Measurements from ENCODE around the gene MPND. TPM values are rescaled to one million over a fixed set of nuclear protein-coding genes. Genes with fewer than 3 reads are reported as not detected.
A peak's percentile ranks its signal among the peaks of the same experiment; 100 is the strongest.

The MPND gene
- total RNA-seq, 1 donor from 2014 or later: 19.3 TPM

DNA sequence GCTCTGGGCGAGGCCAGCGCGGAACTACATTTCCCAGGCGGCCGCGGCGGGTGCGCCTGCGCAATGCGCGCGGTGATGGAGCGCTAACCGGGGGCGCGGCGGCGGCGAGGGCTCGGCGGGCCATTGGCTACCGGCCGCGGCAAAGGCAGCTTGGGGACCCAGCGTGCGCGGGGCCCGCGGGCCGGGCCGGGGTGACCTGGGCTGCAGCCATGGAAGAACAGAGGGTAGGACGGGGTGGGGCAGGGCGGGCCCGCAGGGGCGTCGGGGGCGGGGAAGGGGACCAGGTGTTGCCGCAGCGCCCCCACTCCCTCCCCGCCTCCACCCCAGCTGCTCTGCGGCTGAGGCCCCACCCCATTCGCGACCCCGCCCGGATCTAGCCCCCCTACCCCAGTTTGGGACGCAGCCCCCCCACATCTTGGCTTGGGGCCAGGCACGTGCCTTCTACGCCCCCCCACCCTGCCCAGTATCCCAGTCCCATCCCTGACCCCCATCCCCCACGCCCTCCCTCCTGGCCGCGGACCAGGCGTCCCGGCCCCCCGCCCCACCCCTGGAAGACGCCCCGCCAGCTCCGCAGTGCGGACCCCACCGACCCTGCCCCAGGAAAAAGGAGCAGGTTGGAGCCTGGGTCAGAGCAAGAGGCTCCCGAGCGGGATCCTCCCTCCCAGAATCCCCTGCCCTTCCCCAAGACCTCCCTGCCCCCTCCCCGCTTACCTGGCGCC lies 38.7 kb upstream of the MPND start, which contains the start of gene FSD1:
Gene FSD1, plus strand, starts transcription at position 61 of the 719 bp plus-strand sequence. Its CDS starts 149 bp downstream, at position 210.
- peak within 1 kb of the TSS; percentile 70 for H3K27ac Mint-ChIP-seq
- peak within 1 kb of the TSS; percentile 81 for H3K4me3 Mint-ChIP-seq
- H3K9me3 Mint-ChIP-seq: no peaks in the 10 kb centered on the region
- DNase-seq (ENCODE audit: low spot score): peak; percentile 76
- H3K27me3 Mint-ChIP-seq (ENCODE audit: insufficient read depth): no peaks in the 10 kb centered on the region
- intact Hi-C loops (cut with micrococcal nuclease): loop anchor here (1.0 to 5.0 kb wide), 4 partner anchors 24 to 58 kb away; partner anchors contain the start of gene YJU2
- peaks cover 2% of the 10 kb centered on the region for H3K36me3 Mint-ChIP-seq (ENCODE audit: low read depth)
- H3K4me1 Mint-ChIP-seq (ENCODE audit: low read depth): peaks cover 31% of the 10 kb centered on the region

GRCh38 chr19:4305257-4305612 lies 38.1 kb upstream of the MPND start:
- intact Hi-C loops (cut with micrococcal nuclease): loop anchor here (2.0 kb wide), 1 partner anchor 58 kb away; the partner anchor contains the start of gene YJU2
- Mint-ChIP-seq H3K27ac (no peak overlapping the region), H3K4me3 (peak overlapping the region; percentile 81), H3K4me1 (ENCODE audit: low read depth) (peaks cover 31% of the 10 kb centered on the region), H3K9me3 (no peaks in the 10 kb centered on the region), H3K36me3 (ENCODE audit: low read depth) (peaks cover 2% of the 10 kb centered on the region), H3K27me3 (ENCODE audit: insufficient read depth) (no peaks in the 10 kb centered on the region)
- DNase-seq (ENCODE audit: low spot score): no peak

- Mint-ChIP-seq H3K36me3 (ENCODE audit: low read depth) (peaks cover 2% of the 10 kb centered on the region), H3K27me3 (ENCODE audit: insufficient read depth) (no peaks in the 10 kb centered on the region), H3K9me3 (no peaks in the 10 kb centered on the region), H3K4me3 (peak overlapping the region; percentile 81), H3K27ac (no peak overlapping the region), H3K4me1 (ENCODE audit: low read depth) (peaks cover 28% of the 10 kb centered on the region)
- intact Hi-C loops (cut with micrococcal nuclease): loop anchor here (2.0 kb wide), 1 partner anchor 59 kb away; the partner anchor contains the start of gene YJU2
- DNase-seq (ENCODE audit: low spot score): no peak
Measured at GRCh38 chr19:4305659-4306058, 37.7 kb upstream of the MPND start.

GRCh38 chr19:4310247-4311121 lies 32.9 kb upstream of the MPND start:
- Mint-ChIP-seq H3K4me1 (ENCODE audit: low read depth) (no peaks in the 10 kb centered on the region), H3K27ac (no peak overlapping the region), H3K27me3 (ENCODE audit: insufficient read depth) (no peaks in the 10 kb centered on the region), H3K9me3 (no peaks in the 10 kb centered on the region), H3K4me3 (no peak overlapping the region), H3K36me3 (ENCODE audit: low read depth) (peaks cover 2% of the 10 kb centered on the region)
- no peak for DNase-seq (ENCODE audit: low spot score)
- intact Hi-C loops (cut with micrococcal nuclease): no loop called here

DNA sequence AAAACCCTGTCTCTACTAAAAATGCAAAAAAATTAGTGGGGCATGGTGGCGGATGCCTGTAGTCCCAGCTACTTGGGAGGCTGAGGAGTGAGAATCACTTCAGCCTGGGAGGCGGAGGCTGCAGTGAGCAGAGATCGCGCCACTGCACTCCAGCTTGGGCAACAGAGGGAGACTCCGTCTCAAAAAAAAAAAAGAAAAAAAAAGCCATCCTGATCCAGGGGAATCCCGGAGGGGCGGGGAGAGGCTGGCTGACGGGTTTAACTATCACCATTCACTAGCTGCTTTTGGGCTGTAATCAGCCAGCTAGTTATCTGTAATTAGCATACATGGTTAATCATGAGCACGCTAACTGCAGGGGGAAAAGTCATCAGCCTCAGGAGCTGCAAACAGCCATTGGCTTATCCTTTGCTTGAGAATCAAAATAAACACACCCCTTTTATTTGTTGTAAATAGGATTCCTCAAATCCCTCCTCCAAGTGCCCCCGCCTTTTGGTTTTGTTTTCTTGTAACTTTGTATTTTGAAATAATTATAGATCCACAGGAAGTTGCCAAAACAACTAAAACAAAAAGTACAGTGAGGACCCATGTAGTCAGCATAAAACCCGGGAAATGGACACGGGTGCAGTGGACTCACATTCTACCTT lies 29.4 kb upstream of the MPND start:
- H3K9me3 Mint-ChIP-seq: peaks cover 11% of the 10 kb centered on the region
- H3K27me3 Mint-ChIP-seq (ENCODE audit: insufficient read depth): no peaks in the 10 kb centered on the region
- DNase-seq (ENCODE audit: low spot score): no peak
- intact Hi-C loops (cut with micrococcal nuclease): no loop called here
- no peak overlapping the region for H3K4me3 Mint-ChIP-seq
- peaks cover 7% of the 10 kb centered on the region for H3K36me3 Mint-ChIP-seq (ENCODE audit: low read depth)
- no peaks in the 10 kb centered on the region for H3K4me1 Mint-ChIP-seq (ENCODE audit: low read depth)
- H3K27ac Mint-ChIP-seq: no peak overlapping the region

DNA sequence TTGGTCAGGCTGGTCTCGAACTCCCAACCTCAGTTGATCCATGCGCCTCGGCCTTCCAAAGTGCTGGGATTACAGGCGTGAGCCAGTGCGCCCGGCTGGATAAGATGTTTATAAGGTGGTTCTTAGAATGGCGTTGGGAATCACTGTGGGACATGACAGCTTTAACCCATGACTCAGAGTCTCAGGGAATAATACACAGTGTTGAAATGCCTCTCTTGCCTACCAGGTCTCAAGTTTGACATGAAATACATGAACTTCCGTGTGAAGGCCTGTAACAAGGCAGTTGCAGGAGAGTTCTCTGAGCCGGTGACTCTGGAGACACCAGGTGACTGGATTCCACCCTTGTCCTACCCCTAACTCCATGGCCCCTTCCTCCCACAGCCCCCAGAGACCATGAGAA lies 26.4 kb upstream of the MPND start:
- intact Hi-C loops (cut with micrococcal nuclease): no loop called here
- H3K27me3 Mint-ChIP-seq (ENCODE audit: insufficient read depth): no peaks in the 10 kb centered on the region
- peaks cover 38% of the 10 kb centered on the region for H3K9me3 Mint-ChIP-seq
- no peak for DNase-seq (ENCODE audit: low spot score)
- peaks cover 16% of the 10 kb centered on the region for H3K36me3 Mint-ChIP-seq (ENCODE audit: low read depth)
- no peak overlapping the region for H3K27ac Mint-ChIP-seq
- H3K4me1 Mint-ChIP-seq (ENCODE audit: low read depth): no peaks in the 10 kb centered on the region
- H3K4me3 Mint-ChIP-seq: no peak overlapping the region

DNA sequence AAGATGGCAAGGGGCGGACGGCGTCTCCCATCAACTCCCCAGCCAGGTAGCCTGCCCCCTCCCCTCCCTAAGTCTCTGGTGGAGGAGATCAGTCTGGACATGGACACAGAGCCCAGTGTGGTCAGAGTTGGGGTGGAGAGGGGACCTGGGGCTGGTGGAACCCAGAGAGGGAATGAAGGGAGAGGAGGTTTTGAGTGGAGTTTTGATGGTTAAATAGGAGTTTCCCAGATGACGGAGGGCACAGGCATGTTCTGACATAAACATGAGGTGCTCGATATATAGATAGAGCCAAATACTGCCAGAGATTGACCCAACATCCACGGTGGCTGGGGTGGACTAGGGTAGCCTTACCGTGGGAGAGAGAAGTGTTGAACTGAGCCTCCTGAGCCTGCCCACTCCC lies 24.9 kb upstream of the MPND start:
- no peak overlapping the region for H3K4me3 Mint-ChIP-seq
- no peak for DNase-seq (ENCODE audit: low spot score)
- no peak overlapping the region for H3K27ac Mint-ChIP-seq
- H3K9me3 Mint-ChIP-seq: peaks cover 38% of the 10 kb centered on the region
- intact Hi-C loops (cut with micrococcal nuclease): no loop called here
- no peaks in the 10 kb centered on the region for H3K4me1 Mint-ChIP-seq (ENCODE audit: low read depth)
- H3K27me3 Mint-ChIP-seq (ENCODE audit: insufficient read depth): no peaks in the 10 kb centered on the region
- peaks cover 16% of the 10 kb centered on the region for H3K36me3 Mint-ChIP-seq (ENCODE audit: low read depth)

- H3K27ac Mint-ChIP-seq: no peak overlapping the region
- intact Hi-C loops (cut with micrococcal nuclease): no loop called here
- no peaks in the 10 kb centered on the region for H3K27me3 Mint-ChIP-seq (ENCODE audit: insufficient read depth)
- H3K4me1 Mint-ChIP-seq (ENCODE audit: low read depth): no peaks in the 10 kb centered on the region
- peaks cover 38% of the 10 kb centered on the region for H3K9me3 Mint-ChIP-seq
- no peak for DNase-seq (ENCODE audit: low spot score)
- H3K4me3 Mint-ChIP-seq: no peak overlapping the region
- H3K36me3 Mint-ChIP-seq (ENCODE audit: low read depth): peaks cover 18% of the 10 kb centered on the region
Measured at GRCh38 chr19:4319067-4319718, 24.2 kb upstream of the MPND start.

DNA sequence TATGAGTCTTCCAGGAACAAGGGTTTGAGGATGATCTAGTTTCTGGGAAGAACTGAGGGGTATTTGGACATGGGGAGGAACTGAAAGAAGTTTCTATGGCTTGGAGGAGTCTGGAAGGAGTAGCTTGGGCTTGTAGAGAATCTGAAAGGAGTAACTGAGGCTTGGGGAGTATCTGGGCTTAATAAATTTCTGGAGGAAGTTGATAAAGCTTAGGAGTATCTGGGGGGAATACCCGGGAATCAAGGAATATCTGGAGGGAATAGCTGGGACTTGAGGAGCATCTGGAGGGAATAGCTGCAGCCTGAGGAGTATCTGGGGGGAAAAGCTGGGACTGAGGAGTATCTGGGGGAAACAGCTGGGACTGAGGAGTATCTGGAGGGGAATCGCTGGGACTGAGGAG lies 22.9 kb upstream of the MPND start:
- no peaks in the 10 kb centered on the region for H3K4me1 Mint-ChIP-seq (ENCODE audit: low read depth)
- peaks cover 38% of the 10 kb centered on the region for H3K9me3 Mint-ChIP-seq
- H3K4me3 Mint-ChIP-seq: no peak overlapping the region
- H3K27me3 Mint-ChIP-seq (ENCODE audit: insufficient read depth): no peaks in the 10 kb centered on the region
- no peak for DNase-seq (ENCODE audit: low spot score)
- intact Hi-C loops (cut with micrococcal nuclease): no loop called here
- peak overlapping the region; percentile 16 for H3K27ac Mint-ChIP-seq
- peaks cover 20% of the 10 kb centered on the region for H3K36me3 Mint-ChIP-seq (ENCODE audit: low read depth)

GRCh38 chr19:4322942-4323665 lies 20.3 kb upstream of the MPND start:
- DNase-seq (ENCODE audit: low spot score): no peak
- intact Hi-C loops (cut with micrococcal nuclease): no loop called here
- Mint-ChIP-seq H3K9me3 (peaks cover 35% of the 10 kb centered on the region), H3K36me3 (ENCODE audit: low read depth) (peaks cover 18% of the 10 kb centered on the region), H3K4me3 (no peak overlapping the region), H3K27me3 (ENCODE audit: insufficient read depth) (peaks cover 9% of the 10 kb centered on the region), H3K4me1 (ENCODE audit: low read depth) (peaks cover 15% of the 10 kb centered on the region), H3K27ac (no peak overlapping the region)

DNA sequence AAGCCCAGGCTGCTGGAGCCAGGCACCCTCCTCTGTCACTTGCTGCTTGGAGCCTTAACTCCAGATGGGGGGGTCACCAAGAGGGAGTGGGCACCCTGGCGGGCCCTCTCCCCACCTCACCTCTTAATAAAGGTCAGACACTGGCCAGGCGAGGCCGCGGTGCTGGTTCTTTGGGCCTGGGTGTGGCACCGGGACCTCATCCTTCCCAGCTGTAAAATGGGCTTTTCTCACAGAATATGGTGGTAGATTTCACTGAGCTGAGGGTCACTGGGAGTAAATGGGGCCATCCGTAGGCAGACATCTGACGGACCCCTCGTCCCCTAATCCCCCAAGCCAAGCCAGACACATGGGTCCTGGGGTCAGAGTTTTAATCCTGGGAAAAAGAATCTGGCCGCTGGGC lies 19.7 kb upstream of the MPND start:
- Mint-ChIP-seq H3K27me3 (ENCODE audit: insufficient read depth) (peaks cover 9% of the 10 kb centered on the region), H3K36me3 (ENCODE audit: low read depth) (peaks cover 13% of the 10 kb centered on the region), H3K27ac (no peak overlapping the region), H3K4me3 (no peak overlapping the region), H3K4me1 (ENCODE audit: low read depth) (peaks cover 15% of the 10 kb centered on the region), H3K9me3 (peaks cover 30% of the 10 kb centered on the region)
- intact Hi-C loops (cut with micrococcal nuclease): no loop called here
- DNase-seq (ENCODE audit: low spot score): no peak

DNA sequence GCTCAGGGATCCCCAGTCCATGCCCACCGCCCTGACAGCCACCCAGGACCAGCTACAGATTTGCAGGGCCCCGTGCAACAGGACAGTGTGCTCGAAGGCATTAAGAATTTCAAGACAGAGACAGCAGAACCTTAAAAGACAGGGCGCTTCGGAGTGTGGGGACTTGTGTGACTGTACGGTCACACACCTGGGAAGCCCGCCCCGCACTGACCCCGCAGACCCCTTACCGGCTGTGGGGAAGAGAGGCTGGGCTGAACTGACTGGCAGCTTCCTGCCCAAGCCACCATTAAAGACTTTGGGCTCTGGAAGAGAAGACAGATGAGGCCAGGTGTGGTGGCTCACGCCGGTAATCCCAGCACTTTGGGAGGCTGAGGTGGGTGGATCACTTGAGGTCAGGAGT lies 19.1 kb upstream of the MPND start:
- Mint-ChIP-seq H3K27me3 (ENCODE audit: insufficient read depth) (peaks cover 9% of the 10 kb centered on the region), H3K9me3 (peaks cover 24% of the 10 kb centered on the region), H3K4me1 (ENCODE audit: low read depth) (peaks cover 15% of the 10 kb centered on the region), H3K27ac (no peak overlapping the region), H3K36me3 (ENCODE audit: low read depth) (peaks cover 11% of the 10 kb centered on the region), H3K4me3 (no peak overlapping the region)
- no peak for DNase-seq (ENCODE audit: low spot score)
- intact Hi-C loops (cut with micrococcal nuclease): no loop called here

Data from activated T-helper 1 cell treated with anti-CD3 and anti-CD28 coated beads, Interleukin-12 subunit alpha, Interleukin-12 subunit beta, Interleukin-2, Interleukin-4 antibody, amounts not matched to agents 30 ng/mL and 10 ng/mL and 1 ng/mL, durations not matched to agents 14 hours and 24 hours and 36 hours (primary cell).